ENCODE results near the gene EHBP1.

GRCh38 chr2:62923242-62923641 lies 217.7 kb downstream of the EHBP1 start:
- TF ChIP-seq CTCF (IDR thresholded peaks at IDR 0.05) = no peak
- TF ChIP-seq EP300 (IDR thresholded peaks at IDR 0.05) = no peak
- no peak for TF ChIP-seq POLR2AphosphoS5 (IDR thresholded peaks at IDR 0.05)

Measured in suprapubic skin (tissue), 4 donors.